Measurements from ENCODE around the gene SIN3A.
"Not testable (repeated sequence)": the region's sequence is repeated elsewhere in the genome, so short reads cannot be mapped to it uniquely, and the experiment has no call there.

Gene SIN3A

GRCh38 chr15:75356517-75356916, 95.0 kb downstream of the SIN3A start:
- DNase-seq (ENCODE audit: low read depth in 2 of 2): no peak

DNA sequence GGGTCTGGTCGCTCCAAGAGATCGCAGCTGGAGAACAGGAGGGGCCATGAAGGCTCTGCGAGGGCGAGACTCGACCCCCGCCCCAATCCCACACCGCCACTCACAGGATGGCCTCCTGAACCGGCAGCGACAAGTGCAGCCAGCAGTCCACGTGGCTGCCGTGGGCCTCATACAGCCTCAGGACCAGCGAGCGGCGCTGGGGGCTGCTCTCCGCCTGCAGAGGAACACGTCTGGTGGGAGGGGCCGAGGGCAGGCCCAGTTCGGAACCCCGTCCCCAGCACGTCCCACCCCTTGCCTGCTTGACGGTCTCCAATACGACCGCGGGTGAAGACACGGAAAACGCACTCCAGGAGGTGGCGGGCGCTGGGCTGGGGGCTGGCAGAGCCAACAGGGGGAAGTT, 95.5 kb downstream of the SIN3A start:
- no peak for DNase-seq (ENCODE audit: low read depth in 2 of 2)

DNA sequence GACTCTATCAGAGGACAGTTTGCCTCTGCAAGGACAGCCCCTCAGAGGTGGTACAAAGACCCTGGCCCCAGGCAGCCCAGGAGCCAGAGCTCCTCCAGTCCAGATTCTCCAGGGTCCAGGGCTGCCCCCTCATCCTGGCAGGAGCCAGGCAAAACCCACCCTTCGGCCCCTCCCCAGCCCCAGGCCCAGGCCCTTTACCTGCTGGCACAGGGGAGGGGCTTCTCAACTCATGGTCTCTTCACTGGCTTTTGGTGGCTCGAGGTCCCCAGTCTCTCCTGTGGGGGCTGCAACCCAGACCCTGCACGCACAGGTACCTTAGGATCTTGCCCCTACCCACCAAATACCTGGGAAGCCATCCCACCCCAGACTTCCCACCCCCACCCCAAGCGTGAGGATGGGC, 96.1 kb downstream of the SIN3A start:
- no peak for DNase-seq (ENCODE audit: low read depth in 2 of 2)

GRCh38 chr15:75354454-75354853, 97.0 kb downstream of the SIN3A start:
- no peak for DNase-seq (ENCODE audit: low read depth in 2 of 2)

DNA sequence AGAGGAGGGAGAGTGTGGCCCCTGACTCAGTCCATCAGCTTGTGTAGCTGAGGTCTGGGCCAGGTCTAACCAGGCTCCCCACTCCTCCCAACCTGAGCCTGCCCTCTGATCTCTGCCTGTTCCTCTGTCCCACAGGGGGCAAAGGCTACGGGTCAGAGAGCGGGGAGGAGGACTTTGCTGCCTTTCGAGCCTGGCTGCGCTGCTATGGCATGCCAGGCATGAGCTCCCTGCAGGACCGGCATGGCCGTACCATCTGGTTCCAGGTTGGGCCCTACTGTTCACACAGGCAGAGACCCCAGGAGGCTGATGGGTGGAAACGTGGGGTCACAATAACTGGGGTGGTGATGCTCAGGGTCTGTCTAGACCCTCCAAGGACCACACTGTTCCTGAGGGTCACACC, 97.9 kb downstream of the SIN3A start:
- DNase-seq (ENCODE audit: low read depth in 2 of 2): no peak

DNA sequence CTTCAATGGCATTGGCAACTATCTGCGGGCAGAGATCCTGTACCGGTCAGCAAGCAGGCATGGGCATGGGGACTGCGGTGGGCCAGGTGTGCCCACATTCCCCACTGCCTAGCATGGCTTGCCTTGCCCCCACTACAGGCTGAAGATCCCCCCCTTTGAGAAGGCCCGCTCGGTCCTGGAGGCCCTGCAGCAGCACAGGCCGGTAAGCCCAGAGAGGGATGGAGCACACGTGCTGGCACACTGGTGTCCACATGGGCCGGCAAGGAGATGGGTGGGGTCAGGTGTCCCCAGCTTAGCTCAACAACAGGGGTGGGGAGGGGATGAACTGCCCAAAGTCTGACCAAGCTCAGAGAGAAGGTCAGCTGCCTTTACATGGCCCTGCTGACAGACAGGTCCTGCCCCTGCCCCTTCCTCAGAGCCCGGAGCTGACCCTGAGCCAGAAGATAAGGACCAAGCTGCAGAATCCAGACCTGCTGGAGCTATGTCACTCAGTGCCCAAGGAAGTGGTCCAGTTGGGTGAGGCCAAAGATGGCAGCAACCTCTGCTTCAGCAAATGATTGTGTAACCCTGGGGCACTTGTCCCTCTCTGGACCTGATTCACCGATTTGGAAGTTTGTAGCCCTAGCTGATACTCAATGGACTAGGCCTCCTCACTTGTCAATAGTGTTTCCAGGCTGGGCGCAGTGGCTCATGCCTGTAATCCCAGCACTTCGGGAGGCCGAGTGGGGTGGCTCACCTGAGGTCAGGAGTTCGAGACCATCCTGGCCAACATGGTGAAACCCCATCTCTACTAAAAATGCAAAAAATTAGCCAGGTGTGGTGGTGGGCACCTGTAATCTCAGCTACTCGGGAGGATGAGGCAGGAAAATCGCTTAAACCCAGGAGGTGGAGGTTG, 99.1 kb downstream of the SIN3A start:
- DNase-seq (ENCODE audit: low read depth in 2 of 2): no peak

- no peak for DNase-seq (ENCODE audit: low read depth in 2 of 2)
Measured at GRCh38 chr15:75350601-75351361, 100.7 kb downstream of the SIN3A start.

- peak; percentile 68 to 70 for DNase-seq (ENCODE audit: low read depth in 2 of 2)
Measured at GRCh38 chr15:75349851-75350588, 101.5 kb downstream of the SIN3A start.

- DNase-seq (ENCODE audit: low read depth in 2 of 2): not testable (repeated sequence)
Measured at GRCh38 chr15:75349351-75349669, 102.2 kb downstream of the SIN3A start.

DNA sequence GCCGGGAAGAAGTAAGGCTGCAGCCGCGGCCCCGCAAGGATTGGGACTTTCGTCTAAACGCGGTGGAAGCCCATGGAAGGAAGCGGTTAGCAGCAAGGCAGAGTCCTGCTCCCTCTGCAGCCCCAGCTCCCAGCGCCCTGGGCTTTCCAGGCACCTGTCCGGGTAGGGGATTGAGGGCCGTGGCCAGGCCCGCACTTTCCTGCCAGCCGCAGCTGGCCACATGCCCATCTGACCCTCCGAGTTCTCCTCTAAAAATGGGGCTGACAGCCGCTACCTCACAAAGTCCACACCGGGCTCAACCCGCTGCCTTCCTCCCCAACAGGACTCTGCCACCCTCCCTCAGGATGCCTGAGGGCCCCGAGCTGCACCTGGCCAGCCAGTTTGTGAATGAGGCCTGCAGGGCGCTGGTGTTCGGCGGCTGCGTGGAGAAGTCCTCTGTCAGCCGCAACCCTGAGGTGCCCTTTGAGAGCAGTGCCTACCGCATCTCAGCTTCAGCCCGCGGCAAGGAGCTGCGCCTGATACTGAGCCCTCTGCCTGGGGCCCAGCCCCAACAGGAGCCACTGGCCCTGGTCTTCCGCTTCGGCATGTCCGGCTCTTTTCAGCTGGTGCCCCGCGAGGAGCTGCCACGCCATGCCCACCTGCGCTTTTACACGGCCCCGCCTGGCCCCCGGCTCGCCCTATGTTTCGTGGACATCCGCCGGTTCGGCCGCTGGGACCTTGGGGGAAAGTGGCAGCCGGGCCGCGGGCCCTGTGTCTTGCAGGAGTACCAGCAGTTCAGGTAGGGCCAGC, 102.7 kb downstream of the SIN3A start:
- no peak for DNase-seq (ENCODE audit: low read depth in 2 of 2)

GRCh38 chr15:75348034-75348561, 103.4 kb downstream of the SIN3A start:
- DNase-seq (ENCODE audit: low read depth in 2 of 2): no peak

- peak; percentile 27 to 29 for DNase-seq (ENCODE audit: low read depth in 2 of 2)
Measured at GRCh38 chr15:75347222-75348033, 104.1 kb downstream of the SIN3A start.

DNA sequence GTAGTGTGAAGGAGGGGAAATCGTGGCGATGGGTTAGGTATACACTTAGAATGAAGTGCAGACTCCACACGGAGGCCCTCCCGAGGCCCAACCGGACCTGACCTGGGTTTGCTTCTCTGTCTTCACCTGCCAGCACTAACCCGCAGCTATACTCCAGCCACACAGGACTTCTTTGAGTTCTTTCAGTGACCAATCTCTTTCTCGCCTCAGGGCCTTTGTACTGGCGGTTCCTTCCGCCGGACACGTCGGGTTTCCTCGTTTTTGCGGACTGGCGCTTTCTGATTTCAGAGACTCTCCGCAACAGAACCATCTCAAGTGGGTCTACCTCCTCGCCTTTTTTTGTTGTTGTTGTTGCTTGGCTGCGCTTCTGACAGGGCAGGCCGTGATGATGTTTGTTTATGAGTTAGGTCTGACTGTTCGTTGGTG, 104.7 kb downstream of the SIN3A start, which contains the start of gene NEIL1:
Gene NEIL1, plus strand, starts transcription at position 244 of the 426 bp plus-strand sequence. CDS start 1,867 bp downstream, outside the sequence.
- no peak for DNase-seq (ENCODE audit: low read depth in 2 of 2)

DNA sequence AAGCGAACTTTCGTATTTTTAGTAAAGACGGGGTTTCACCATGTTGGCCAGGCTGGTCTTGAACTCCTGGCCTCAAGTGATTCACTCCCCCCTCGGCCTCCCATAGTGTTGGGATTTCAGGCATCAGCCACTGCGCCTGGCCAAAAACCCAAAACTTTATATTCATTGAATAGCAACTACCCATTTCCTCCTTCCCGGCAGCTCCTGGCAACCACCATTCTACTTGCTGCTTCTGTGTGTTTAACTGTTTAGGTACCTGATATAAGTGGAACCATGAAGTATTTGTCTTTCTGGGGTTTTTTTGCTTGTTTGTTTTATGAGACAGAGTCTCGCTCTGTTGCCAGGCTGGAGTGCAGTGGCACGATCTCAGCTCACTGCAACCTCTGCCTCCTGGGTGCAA, 107.5 kb downstream of the SIN3A start:
- DNase-seq (ENCODE audit: low read depth in 2 of 2): not testable (repeated sequence)

DNA sequence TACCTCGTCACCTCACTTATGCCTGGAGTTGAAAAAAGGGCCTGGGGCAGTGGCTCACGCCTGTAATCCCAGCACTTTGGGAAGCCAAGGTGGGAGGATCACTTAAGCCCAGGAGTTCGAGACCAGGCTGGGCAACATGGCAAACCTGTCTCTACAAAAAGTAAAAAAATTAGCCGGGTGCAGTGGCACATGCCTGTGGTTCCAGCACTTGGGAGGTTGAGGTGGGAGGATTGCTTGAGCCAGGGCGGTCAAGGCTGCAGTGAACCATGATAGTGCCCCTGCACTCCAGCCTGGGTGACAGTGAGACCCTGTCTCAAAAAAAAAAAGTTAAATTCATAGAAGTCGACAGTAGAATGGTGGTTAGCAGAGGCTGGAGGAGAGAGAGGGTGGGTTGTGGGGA, 109.3 kb downstream of the SIN3A start:
- DNase-seq (ENCODE audit: low read depth in 2 of 2): no peak

GRCh38 chr15:75339531-75340240, 111.8 kb downstream of the SIN3A start:
- DNase-seq (ENCODE audit: low read depth in 2 of 2): no peak

DNA sequence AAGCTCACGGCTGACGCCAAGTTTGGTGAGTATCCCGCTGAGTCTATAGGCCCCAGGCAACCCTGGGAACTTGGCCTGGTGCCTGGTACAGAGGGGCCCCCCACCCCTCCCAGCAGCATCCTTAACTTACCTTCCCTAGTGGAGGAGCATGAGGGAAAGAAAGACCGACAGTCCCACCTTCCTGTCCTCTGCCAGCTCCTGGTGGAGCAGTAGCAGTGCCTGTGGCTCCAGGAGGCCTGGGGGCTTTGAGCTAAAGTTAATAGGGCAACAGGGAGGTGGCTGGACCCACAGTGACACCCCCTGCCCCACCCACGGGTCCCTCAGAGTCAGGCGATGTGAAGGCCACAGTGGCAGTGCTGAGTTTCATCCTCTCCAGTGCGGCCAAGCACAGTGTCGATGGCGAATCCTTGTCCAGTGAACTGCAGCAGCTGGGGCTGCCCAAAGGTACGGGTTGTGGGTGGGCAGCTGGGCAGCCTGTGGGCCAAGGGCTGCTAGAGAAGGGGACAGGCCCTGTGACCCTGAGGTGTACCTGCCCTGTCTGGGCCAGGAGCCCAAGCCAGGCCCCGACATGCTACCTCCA, 112.7 kb downstream of the SIN3A start:
- no peak for DNase-seq (ENCODE audit: low read depth in 2 of 2)

DNA sequence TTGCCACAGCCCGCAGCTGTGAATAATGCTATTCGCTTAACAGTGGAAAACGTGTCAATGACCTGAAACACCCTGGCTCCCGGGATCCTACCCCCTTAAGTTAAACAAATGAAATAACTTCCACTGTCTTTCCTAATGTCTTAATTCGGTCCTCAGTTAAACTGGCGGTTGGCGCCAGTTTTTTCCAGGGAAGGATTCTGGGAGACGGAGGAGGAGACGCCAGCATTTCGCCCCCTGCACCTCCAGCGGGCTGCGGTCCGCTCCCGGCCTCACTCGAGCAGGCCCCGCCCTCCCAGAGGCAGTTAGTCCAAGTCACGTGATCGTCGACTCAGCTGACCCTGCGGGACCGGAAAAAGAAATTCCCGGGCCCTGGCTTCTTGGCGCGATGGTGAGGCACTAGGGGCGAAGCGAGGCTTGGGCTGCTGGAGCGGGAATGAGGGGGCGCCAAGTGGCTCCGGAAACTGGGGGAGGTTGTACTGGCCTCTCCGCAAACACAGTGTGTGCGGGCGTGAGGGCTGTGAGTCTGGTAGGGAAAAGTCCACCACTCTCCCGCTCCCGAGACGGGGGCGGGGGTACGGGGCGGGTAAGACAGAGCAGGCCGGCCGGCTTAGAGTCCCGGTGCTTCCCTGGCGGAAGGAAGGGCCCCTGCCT, 115.7 kb downstream of the SIN3A start, which contains the start of gene COMMD4:
Gene COMMD4, plus strand, starts transcription at position 359 of the 651 bp plus-strand sequence. Its CDS starts 27 bp downstream, at position 386.
- peak; percentile 73 to 75 for DNase-seq (ENCODE audit: low read depth in 2 of 2)

DNA sequence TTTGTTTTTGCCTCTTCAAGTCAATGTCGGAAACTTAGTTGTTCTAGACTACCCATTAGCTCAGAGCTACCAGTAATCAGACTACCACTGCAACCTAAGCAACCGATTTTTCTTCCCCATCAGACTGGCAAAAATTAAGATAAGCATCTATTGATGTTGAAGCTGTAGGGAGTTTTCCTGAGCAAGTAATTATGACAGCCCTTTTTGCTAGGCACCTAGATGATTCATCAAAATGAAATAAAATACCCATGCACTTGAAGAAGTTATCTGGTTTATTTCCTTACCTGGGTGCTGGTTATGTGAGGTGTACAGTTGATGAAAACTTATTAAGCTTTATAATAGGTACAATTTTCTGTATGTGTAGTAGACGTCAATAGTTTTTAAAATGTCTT, 116.2 kb downstream of the SIN3A start:
- DNase-seq (ENCODE audit: low read depth in 2 of 2): no peak
